Astrocyte of the cerebellum (primary cell): Measurements from ENCODE around the gene ROR1.

Experiments
- DNase-seq: peaks from one replicate; pipeline ENCODE4 v3.0.0-alpha.2; 2011; ENCODE audit warnings: low read depth
- H3K4me3 ChIP-seq: 2 replicates; pipeline ENCODE4 v1.5.1; 2011; ENCODE audit warnings: mild to moderate bottlenecking, low read depth, low read length, moderate library complexity
- in situ Hi-C: cut with HindIII; loops from 2 replicates; pipeline ENCODE4 v1.10.0; 2017; ENCODE audit warnings: low sequenced_read_pairs
- TF ChIP-seq, protein P1 (sequence below): IDR thresholded peaks from 2 replicates; pipeline ENCODE4 v1.5.1; 2012; ENCODE audit warnings: low read length, low read depth, moderate library complexity, mild to moderate bottlenecking; ENCODE audit errors: missing control alignments

Gene ROR1

DNA sequence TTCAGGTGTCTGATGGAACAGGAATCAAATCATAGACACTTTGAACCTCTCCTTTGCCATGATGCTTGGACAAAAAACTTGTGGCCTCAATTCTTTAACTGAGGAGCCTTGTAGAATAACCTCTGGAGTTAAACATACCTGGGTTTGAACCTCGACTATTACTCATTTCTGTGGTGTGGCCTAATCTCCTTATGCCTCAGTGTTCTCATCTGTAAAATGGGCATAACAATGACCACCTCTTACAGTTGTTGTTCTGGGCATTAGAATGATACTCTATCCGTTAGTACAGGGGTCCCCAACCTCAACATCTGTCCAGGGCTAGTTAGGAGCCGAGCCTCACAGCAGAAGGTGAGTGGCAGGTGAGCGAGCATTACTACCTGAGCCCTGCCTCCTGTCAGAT lies 137.2 kb downstream of the ROR1 start:
- no peak for DNase-seq
- in situ Hi-C loops = loop anchor here (25.0 kb wide), 1 partner anchor 326 kb away; no protein-coding TSS in a partner anchor
- TF ChIP-seq, protein P1, sequence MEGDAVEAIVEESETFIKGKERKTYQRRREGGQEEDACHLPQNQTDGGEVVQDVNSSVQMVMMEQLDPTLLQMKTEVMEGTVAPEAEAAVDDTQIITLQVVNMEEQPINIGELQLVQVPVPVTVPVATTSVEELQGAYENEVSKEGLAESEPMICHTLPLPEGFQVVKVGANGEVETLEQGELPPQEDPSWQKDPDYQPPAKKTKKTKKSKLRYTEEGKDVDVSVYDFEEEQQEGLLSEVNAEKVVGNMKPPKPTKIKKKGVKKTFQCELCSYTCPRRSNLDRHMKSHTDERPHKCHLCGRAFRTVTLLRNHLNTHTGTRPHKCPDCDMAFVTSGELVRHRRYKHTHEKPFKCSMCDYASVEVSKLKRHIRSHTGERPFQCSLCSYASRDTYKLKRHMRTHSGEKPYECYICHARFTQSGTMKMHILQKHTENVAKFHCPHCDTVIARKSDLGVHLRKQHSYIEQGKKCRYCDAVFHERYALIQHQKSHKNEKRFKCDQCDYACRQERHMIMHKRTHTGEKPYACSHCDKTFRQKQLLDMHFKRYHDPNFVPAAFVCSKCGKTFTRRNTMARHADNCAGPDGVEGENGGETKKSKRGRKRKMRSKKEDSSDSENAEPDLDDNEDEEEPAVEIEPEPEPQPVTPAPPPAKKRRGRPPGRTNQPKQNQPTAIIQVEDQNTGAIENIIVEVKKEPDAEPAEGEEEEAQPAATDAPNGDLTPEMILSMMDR = no peak
- H3K4me3 ChIP-seq = no peak overlapping the region

DNA sequence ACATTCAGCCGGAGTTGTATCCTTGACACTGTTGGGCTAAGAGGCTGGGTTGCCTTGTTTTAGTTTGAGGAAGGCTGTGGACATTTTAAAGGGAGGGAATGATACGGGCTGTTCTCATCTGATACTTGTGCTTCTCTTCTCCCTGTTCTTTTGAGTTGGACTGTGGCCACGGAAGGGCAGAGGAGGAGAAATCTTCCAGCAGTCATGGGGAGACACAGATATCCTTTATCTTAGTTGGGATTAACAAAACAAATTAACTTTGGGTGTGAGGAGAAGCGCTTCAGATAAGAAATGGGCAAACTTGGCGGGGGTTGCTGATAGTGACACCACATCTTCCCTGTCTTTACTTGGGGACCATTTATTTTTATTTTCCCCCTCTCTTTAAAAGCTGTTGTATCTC lies 138.8 kb downstream of the ROR1 start:
- DNase-seq = no peak
- in situ Hi-C loops = loop anchor here (25.0 kb wide), 1 partner anchor 325 kb away; no protein-coding TSS in a partner anchor
- TF ChIP-seq, protein P1 = no peak
- H3K4me3 ChIP-seq = no peak overlapping the region

DNA sequence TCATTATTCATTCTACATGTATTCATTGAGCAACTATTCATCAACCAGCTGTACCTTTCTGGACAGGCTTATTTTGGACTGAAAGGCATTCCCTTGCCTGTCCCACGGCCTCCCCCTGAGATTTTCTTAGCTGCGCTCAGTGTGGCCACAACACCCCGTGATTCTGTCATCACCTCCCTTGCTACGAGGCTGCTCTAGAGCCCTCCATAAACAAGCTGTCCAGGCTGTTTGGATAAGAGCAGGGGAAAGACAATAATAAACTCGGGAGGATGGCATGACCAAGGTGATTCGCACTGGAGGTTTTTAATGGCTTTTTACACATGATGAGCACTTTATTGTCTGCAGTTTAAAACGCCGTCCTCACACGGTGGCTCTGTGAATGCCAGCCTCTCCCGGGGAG lies 139.7 kb downstream of the ROR1 start:
- in situ Hi-C loops = loop anchor here (25.0 kb wide), 1 partner anchor 324 kb away; no protein-coding TSS in a partner anchor
- H3K4me3 ChIP-seq = no peak overlapping the region
- TF ChIP-seq, protein P1 = no peak
- no peak for DNase-seq

DNA sequence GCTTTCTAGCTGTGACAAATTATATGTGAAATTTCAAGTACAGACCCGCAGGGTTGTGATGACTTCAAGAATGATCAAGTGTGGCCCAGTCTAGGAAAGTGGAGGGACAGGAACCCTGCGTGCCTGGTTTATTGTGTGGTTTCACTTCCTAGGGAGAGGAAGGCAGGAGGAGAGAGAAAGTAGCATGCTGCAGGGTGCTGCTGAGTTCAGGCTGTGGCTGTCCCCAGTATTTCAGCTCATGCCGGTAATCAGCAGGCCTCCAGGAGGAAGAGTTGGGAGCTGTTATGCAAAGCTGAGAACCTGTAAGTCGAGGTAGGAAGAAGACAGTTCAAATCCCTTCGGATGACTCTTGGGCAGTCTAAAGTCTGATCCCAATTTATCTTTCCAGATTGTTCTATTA lies 140.4 kb downstream of the ROR1 start:
- no peak overlapping the region for H3K4me3 ChIP-seq
- TF ChIP-seq, protein P1 = no peak
- DNase-seq = no peak
- in situ Hi-C loops = loop anchor here (25.0 kb wide), 1 partner anchor 323 kb away; no protein-coding TSS in a partner anchor

DNA sequence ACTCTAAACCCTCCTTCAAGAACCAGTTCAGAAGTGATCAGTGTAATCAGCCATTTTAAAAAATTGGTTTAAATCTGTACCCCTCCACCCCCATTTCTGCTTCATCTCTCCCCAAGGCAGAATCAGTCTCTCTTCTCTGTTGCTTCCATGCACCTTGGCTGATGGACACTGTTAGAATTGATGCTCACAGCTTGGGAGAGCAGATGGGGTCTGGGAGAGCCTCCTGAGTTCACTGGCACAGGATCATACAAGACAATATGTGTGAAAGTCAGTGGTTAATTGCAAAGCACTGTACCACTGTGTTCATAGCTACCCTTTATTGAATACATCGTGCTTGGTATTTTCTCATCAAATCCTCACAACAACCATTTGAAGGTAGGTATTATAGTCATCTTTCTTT lies 140.9 kb downstream of the ROR1 start:
- in situ Hi-C loops = loop anchor here (25.0 kb wide), 1 partner anchor 323 kb away; no protein-coding TSS in a partner anchor
- no peak overlapping the region for H3K4me3 ChIP-seq
- TF ChIP-seq, protein P1 = no peak
- no peak for DNase-seq

DNA sequence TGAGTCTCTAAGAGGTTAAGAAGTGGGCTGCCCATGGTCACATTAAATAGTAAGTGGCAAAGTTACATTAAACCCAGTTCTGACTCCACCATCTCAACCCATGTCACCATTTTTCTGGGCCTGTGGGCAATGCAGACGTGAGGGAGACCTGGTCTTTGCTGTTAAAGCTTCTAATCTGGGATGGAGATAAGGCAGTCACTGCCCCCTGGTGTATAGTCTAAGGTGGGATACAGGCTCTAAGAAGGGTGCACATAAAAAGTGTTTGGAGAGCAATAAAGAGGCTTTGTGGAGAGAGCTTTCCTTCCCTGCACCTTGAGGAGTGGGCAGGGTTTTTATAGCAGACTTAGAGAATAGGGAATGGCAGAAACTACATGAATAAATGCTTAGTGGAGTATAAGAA lies 141.3 kb downstream of the ROR1 start:
- H3K4me3 ChIP-seq = no peak overlapping the region
- peak; percentile 24 for DNase-seq
- in situ Hi-C loops = loop anchor here (25.0 kb wide), 1 partner anchor 322 kb away; no protein-coding TSS in a partner anchor
- TF ChIP-seq, protein P1 = peak; percentile 55
